Cardiac septum (tissue), 1 donor: Measurements from ENCODE around the gene SHE. TPM values are rescaled to one million over a fixed set of nuclear protein-coding genes. Genes with fewer than 3 reads are reported as not detected.

Source experiments
- DNase-seq: peaks from one replicate; pipeline ENCODE4 v3.0.0-alpha.2; 2020; ENCODE audit warnings: low spot score
- intact Hi-C: fragments of 100-400 bp; cut with DNase I; formaldehyde crosslinking; loops from one replicate; pipeline ENCODE4 v1.14.0; 2022
- total RNA-seq: library from RNA; stranded (reverse); fragmentation: NEBNext Ultra II Directional; extraction: Animal tissue kit (Norgen Biotek cat#: 25700); gene quantifications from one replicate; pipeline ENCODE4 v1.2.1, GENCODE V29; 2021
- donor health status: DM: no; HTN: no; CAD: no.

The SHE gene
- total RNA-seq, 1 donor from 2014 or later, result 16.8 TPM

GRCh38 chr1:154485910-154486496, 16.2 kb downstream of the SHE start:
- no peak for DNase-seq
- intact Hi-C loops, result loop anchor here (1.0 to 10.0 kb wide), 3 partner anchors 7 to 599 kb away; partner anchors contain the start of gene KCNN3

- peak; percentile 82 for DNase-seq
- intact Hi-C loops, result loop anchor here (1.0 to 10.0 kb wide), 3 partner anchors 8 to 600 kb away; partner anchors contain the start of gene KCNN3
Observed at GRCh38 chr1:154485106-154485505, 17.1 kb downstream of the SHE start.

DNA sequence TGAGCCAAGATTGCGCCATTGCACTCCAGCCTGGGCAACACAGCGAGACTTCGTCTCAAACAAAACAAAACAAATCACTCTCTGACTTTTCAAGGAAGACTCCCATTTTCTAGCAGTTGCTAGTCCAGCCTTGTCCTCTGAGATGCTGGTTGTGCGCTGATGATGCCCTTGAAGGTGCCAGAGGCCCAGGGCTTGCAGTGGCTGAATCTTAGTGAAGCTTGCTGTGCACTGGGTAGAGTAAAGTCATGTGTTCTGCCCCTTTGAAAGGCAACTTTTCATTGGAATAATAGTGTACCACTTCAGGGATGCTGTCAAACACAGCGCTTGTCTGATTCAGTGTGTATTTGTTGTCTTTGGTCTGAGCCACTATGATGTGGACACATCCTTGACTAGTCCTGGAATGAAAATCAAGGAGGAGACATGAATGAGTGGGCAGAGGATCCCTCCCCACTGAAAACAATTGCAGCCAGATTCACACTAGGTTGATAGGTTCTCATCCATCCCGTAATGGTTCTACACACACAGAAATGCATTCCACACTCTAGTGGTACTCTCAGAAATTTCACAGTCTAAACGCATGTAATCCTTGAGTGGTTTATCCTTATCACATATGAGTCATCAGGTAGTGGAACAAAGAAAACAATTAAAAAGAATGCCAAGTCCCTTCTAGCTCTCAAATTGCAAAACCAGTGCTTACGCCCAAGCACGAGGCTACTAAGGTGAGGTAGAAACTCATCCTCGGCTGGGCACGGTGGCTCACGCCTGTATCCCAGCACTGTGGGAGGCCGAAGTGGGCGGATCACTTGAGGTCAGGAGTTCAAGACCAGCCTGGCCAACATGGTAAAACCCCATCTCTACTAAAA, 18.0 kb downstream of the SHE start:
- intact Hi-C loops, result loop anchor here (1.0 to 10.0 kb wide), 3 partner anchors 18 to 601 kb away; partner anchors contain the start of genes KCNN3, SHE and TDRD10
- DNase-seq, result no peak

- intact Hi-C loops, result loop anchor here (10.0 kb wide), 2 partner anchors 394 to 604 kb away; partner anchors contain the start of gene KCNN3
- DNase-seq, result no peak
Observed at GRCh38 chr1:154481053-154481452, 21.2 kb downstream of the SHE start.

GRCh38 chr1:154479764-154480421, 22.3 kb downstream of the SHE start:
- intact Hi-C loops, result loop anchor here (1.0 to 10.0 kb wide), 3 partner anchors 66 to 605 kb away; partner anchors contain the start of gene KCNN3
- DNase-seq, result no peak

GRCh38 chr1:154478639-154479038, 23.6 kb downstream of the SHE start:
- intact Hi-C loops, result no loop called here

GRCh38 chr1:154478013-154478412, 24.2 kb downstream of the SHE start:
- no peak for DNase-seq
- intact Hi-C loops, result no loop called here

More at GRCh38 chr1:154478639-154479038, 23.6 kb downstream of the SHE start:
- no peak for DNase-seq

GRCh38 chr1:154476791-154477190, 25.4 kb downstream of the SHE start:
- intact Hi-C loops, result no loop called here

GRCh38 chr1:154474802-154475201, 27.4 kb downstream of the SHE start:
- DNase-seq, result no peak
- intact Hi-C loops, result no loop called here

More at GRCh38 chr1:154476791-154477190, 25.4 kb downstream of the SHE start:
- no peak for DNase-seq

- intact Hi-C loops, result no loop called here
- DNase-seq, result peak; percentile 15
Observed at GRCh38 chr1:154471304-154471703, 30.9 kb downstream of the SHE start.

GRCh38 chr1:154469844-154470560, 32.2 kb downstream of the SHE start:
- DNase-seq, result peak; percentile 38
- intact Hi-C loops, result no loop called here

DNA sequence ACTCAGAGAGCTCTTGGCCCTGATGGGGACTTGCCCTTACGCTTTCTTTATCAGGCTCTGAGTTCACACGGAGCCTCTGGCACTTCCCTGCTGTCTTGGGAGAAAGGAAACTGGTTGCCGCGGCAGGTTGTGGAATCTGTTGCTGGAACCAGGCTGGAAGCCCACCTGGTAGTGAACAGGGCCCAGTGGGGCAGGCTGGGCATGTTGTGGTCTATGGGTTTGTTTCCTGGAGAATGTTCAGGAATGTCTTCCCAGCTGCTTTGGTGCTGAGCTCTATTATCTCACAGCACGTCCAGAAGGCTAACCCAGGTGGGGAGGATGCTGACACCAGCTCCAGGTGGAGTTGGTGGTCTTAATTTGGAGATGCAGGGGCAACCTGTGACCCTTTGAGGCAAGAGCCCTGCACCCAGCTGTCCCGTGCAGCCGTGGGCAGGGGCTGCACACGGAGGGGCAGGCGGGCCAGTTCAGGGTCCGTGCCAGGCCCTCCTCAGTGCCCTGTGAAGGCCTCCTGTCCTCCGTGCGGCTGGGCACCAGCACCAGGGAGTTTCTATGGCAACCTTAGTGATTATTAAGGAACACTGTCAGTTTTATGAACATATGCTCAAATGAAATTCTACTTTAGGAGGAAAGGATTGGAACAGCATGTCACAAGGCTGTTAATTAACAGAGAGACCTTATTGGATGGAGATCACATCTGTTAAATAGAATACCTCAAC, 33.5 kb downstream of the SHE start:
- peak; percentile 43 for DNase-seq
- intact Hi-C loops, result no loop called here

DNA sequence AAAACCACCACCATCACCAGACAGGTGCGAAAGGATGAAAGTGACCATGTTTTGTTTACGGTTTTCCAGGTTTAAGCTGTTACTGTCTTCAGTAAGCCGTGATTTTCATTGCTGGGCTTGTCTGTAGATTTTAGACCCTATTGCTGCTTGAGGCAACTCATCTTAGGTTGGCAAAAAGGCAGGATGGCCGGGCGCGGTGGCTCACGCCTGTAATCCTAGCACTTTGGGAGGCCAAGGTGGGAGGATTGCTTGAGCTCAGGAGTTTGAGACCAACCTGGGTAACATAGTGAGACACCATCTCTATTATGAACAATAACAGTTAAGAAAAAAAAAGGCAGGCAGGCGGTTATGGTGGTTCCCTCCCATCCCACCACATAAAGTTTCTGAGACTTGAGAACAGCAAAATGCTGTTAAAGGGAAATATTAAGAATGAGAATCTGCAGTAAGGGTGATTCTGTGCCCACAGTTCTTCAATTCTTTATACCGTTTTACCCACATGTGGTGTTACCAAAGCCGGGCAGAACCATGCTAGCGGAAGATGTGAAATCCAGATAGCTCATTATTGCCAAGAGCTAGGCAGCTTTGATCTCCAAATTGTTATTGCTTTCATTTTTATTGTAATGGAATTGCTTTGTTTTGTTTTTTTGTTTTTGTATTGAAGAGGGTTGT, 34.6 kb downstream of the SHE start:
- peak; percentile 27 for DNase-seq
- intact Hi-C loops, result no loop called here

- no peak for DNase-seq
- intact Hi-C loops, result no loop called here
Observed at GRCh38 chr1:154466921-154467417, 35.2 kb downstream of the SHE start.

DNA sequence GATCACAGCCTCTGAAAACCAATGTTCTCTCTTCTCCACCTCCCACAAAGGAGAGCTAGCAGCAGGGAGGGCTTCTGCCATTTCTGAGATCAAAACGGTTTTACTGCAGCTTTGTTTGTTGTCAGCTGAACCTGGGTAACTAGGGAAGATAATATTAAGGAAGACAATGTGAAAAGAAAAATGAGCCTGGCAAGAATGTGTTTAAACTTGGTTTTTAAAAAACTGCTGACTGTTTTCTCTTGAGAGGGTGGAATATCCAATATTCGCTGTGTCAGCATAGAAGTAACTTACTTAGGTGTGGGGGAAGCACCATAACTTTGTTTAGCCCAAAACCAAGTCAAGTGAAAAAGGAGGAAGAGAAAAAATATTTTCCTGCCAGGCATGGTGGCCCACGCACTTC, 36.0 kb downstream of the SHE start:
- intact Hi-C loops, result no loop called here

GRCh38 chr1:154465621-154466195, 36.5 kb downstream of the SHE start:
- intact Hi-C loops, result no loop called here
- DNase-seq, result peak; percentile 35

More for the DNA sequence above, 36.0 kb downstream of the SHE start:
- no peak for DNase-seq

DNA sequence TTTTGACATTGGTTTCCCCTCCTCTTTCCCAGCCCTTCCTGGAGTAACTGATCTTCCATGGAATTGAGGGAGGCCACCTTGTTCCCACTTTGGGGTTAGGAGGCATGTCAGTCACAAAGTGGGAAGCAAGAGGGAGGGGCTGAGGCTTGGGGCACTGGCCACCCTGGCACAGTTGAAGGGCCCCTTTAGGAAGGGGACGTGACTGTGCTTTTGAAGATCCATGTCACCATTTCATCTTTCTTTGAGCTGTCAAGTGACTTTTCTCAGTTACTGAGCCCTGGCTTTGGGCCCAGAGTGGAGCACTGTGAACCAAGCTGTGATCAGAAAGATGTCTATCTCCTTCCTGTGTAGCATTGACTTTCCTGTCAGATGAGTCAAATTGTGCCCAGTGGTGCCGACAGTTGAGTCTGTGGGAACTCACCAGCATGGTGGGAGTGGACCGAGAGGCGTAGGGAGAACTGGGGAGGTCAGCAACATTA, 38.7 kb downstream of the SHE start:
- intact Hi-C loops, result loop anchor here (5.0 kb wide), 1 partner anchor 61 kb away; no protein-coding TSS in a partner anchor
- peak; percentile 56 for DNase-seq
